CD4-positive, alpha-beta memory T cell (primary cell): ENCODE measurements around the gene ZNF516. TPM values are rescaled to one million over a fixed set of nuclear protein-coding genes. Genes with fewer than 3 reads are reported as not detected.
"Not testable (repeated sequence)": the region's sequence is repeated elsewhere in the genome, so short reads cannot be mapped to it uniquely, and the experiment has no call there.

ENCODE experiments used
- CTCF ChIA-PET: fragments of 350-600 bp; sonication (Branson Sonifier 250); formaldehyde crosslinking; loops from one replicate; lab custom pipeline; 2021; ENCODE audit warnings: inconsistent platforms; ENCODE audit not compliant: partially characterized antibody; lab: Charles Lee
- POLR2A ChIA-PET: fragments of 350-600 bp; sonication (Branson Sonifier 250); formaldehyde crosslinking; loops from one replicate; lab custom pipeline; 2021; ENCODE audit not compliant: partially characterized antibody; lab: Charles Lee
- DNase-seq, 5 donors: peaks; one replicate each; pipeline versions ENCODE4 v3.0.0 to v3.0.0-alpha.2; 2020 to 2022; ENCODE audit warnings: mixed read lengths in 1 of 5
- H3K27ac ChIP-seq: one replicate; pipeline ENCODE4 v1.7.0; 2013; ENCODE audit warnings: low read depth, low read length
- H3K27me3 ChIP-seq: 2 replicates; pipeline ENCODE4 v1.7.0; 2013; ENCODE audit warnings: mild to moderate bottlenecking, low read length, moderate library complexity; ENCODE audit not compliant: insufficient read depth
- H3K36me3 ChIP-seq: 2 replicates; pipeline ENCODE4 v1.7.0; 2013; ENCODE audit warnings: mild to moderate bottlenecking, low read length, moderate library complexity; ENCODE audit not compliant: insufficient read depth
- H3K4me1 ChIP-seq: 2 replicates; pipeline ENCODE4 v1.7.0; 2013; ENCODE audit warnings: mild to moderate bottlenecking, low read length, moderate library complexity; ENCODE audit not compliant: insufficient read depth
- H3K4me3 ChIP-seq, 2 donors: one replicate each; pipeline ENCODE4 v1.7.0; 2013; ENCODE audit warnings: low read length in 2 of 2, mild to moderate bottlenecking in 1 of 2
- H3K9me3 ChIP-seq, 2 donors: one replicate each; pipeline ENCODE4 v1.7.0; 2013; ENCODE audit warnings: low read length in 2 of 2, control low read depth in 1 of 2; ENCODE audit not compliant: control insufficient read depth in 1 of 2
- H3K27ac Mint-ChIP-seq, 7 donors: one replicate each; pipeline ENCODE4 v1.8.0; 2020 to 2021; ENCODE audit warnings: mixed read lengths in 7 of 7, mild to moderate bottlenecking in 6 of 7, inconsistent platforms in 3 of 7, moderate library complexity in 3 of 7
- H3K27me3 Mint-ChIP-seq, 2 donors: one replicate each; pipeline ENCODE4 v1.8.0; 2020 to 2021; ENCODE audit warnings: mixed read lengths in 2 of 2
- H3K36me3 Mint-ChIP-seq, 2 donors: one replicate each; pipeline ENCODE4 v1.8.0; 2020 to 2021; ENCODE audit warnings: mixed read lengths in 2 of 2, inconsistent platforms in 1 of 2, mild to moderate bottlenecking in 1 of 2
- H3K4me1 Mint-ChIP-seq, 4 donors: one replicate each; pipeline ENCODE4 v1.8.0; 2020 to 2021; ENCODE audit warnings: mixed read lengths in 4 of 4, mild to moderate bottlenecking in 1 of 4
- H3K4me3 Mint-ChIP-seq, 8 donors: one replicate each; pipeline ENCODE4 v1.8.0; 2020 to 2021; ENCODE audit warnings: mixed read lengths in 8 of 8, mild to moderate bottlenecking in 7 of 8, moderate library complexity in 6 of 8, inconsistent platforms in 3 of 8
- H3K9me3 Mint-ChIP-seq, 8 donors: one replicate each; pipeline ENCODE4 v1.8.0; 2020 to 2021; ENCODE audit warnings: mixed read lengths in 8 of 8, mild to moderate bottlenecking in 5 of 8, inconsistent platforms in 3 of 8, moderate library complexity in 1 of 8
- intact Hi-C: fragments of 100-400 bp; cut with micrococcal nuclease; formaldehyde crosslinking; loops from one replicate; pipeline ENCODE4 v1.15.1; 2023
- polyA plus RNA-seq, 2 donors: library from polyadenylated mRNA; unstranded; fragments of 300-500 nt; fragmentation: Illumina TruSeq; gene quantifications; one replicate each; pipeline ENCODE4 v1.2.3, GENCODE V29; 2021
- total RNA-seq, 2 experiments: library from RNA; stranded (reverse); gene quantifications; one replicate each; pipeline ENCODE4 v1.2.3, GENCODE V29; 2021

The ZNF516 gene
- total and polyA plus RNA-seq, 4 experiments from 2014 or later: 0.25 to 9.9 (median 4.9) TPM

- H3K36me3 Mint-ChIP-seq: peaks cover 0 to 4% of the 10 kb centered on the region in 2 donors
- no peak overlapping the region for H3K4me3 Mint-ChIP-seq
- no peak for DNase-seq
- H3K4me1 ChIP-seq: peaks cover 4% of the 10 kb centered on the region
- peaks cover 12 to 13% of the 10 kb centered on the region in 2 donors for H3K27me3 Mint-ChIP-seq
- no peak overlapping the region for H3K4me3 ChIP-seq
- H3K36me3 ChIP-seq: no peaks in the 10 kb centered on the region
- intact Hi-C loops: no loop called here
- H3K27ac Mint-ChIP-seq: no peak overlapping the region
- POLR2A ChIA-PET: no interaction called here
- CTCF ChIA-PET: no interaction called here
- H3K4me1 Mint-ChIP-seq: peaks cover 6 to 19% (median 15%) of the 10 kb centered on the region in 4 donors
- H3K9me3 ChIP-seq: no peaks in the 10 kb centered on the region
- no peak overlapping the region for H3K27ac ChIP-seq
- H3K9me3 Mint-ChIP-seq: peaks cover 0 to 4% (median 0%) of the 10 kb centered on the region in 8 donors
- H3K27me3 ChIP-seq: no peaks in the 10 kb centered on the region
These were observed 19.4 kb downstream of the ZNF516 start for GRCh38 chr18:76475450-76476194.

DNA sequence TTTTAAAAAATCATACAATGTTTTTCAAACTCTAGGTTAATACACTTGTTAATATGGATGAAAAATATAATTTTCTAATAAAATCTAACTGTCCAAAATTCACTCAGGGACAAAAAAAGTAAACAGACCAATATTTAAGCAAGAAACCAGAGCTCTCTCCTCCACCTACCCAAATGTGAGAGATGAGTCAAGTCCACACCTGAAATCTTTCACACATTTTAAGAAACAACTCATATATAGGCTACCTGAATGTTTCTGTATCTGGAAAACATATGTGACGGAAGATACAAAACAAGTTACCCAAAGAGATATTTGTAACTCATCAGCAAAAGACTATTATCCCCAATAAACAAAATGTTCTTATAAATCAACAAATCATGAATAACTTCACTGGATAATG, 20.2 kb downstream of the ZNF516 start:
- H3K36me3 Mint-ChIP-seq: peaks cover 0 to 4% of the 10 kb centered on the region in 2 donors
- no peaks in the 10 kb centered on the region for H3K9me3 ChIP-seq
- no peaks in the 10 kb centered on the region for H3K27me3 ChIP-seq
- H3K36me3 ChIP-seq: no peaks in the 10 kb centered on the region
- intact Hi-C loops: no loop called here
- peaks cover 12 to 15% of the 10 kb centered on the region in 2 donors for H3K27me3 Mint-ChIP-seq
- H3K4me1 Mint-ChIP-seq: peaks cover 6 to 19% (median 15%) of the 10 kb centered on the region in 4 donors
- H3K9me3 Mint-ChIP-seq: peaks cover 0 to 4% (median 0%) of the 10 kb centered on the region in 8 donors
- H3K4me3 Mint-ChIP-seq: no peak overlapping the region
- H3K4me3 ChIP-seq: no peak overlapping the region
- ChIA-PET CTCF (no interaction called here), POLR2A (no interaction called here)
- H3K4me1 ChIP-seq: peaks cover 4% of the 10 kb centered on the region
- DNase-seq: no peak
- no peak overlapping the region for H3K27ac ChIP-seq
- H3K27ac Mint-ChIP-seq: no peak overlapping the region

GRCh38 chr18:76473521-76473920, 21.5 kb downstream of the ZNF516 start:
- H3K27me3 ChIP-seq, H3K4me3 Mint-ChIP-seq, H3K27ac ChIP-seq, H3K4me3 ChIP-seq, POLR2A ChIA-PET, H3K36me3 ChIP-seq, DNase-seq, intact Hi-C loops, H3K36me3 Mint-ChIP-seq, H3K27ac Mint-ChIP-seq, H3K9me3 ChIP-seq, H3K4me1 ChIP-seq, H3K9me3 Mint-ChIP-seq: not testable (repeated sequence)
- CTCF ChIA-PET: interaction anchor here (0.8 kb wide), 1 partner anchor 74 kb away, joined by 4 read pairs; no protein-coding TSS in a partner anchor
- Mint-ChIP-seq H3K4me1 (peaks cover 6 to 23% (median 15%) of the 10 kb centered on the region in 4 donors), H3K27me3 (peaks cover 13 to 18% of the 10 kb centered on the region in 2 donors)

- CTCF ChIA-PET: no interaction called here
- Histone ChIP-seq H3K9me3 (no peaks in the 10 kb centered on the region), H3K4me1 (peaks cover 15% of the 10 kb centered on the region), H3K36me3 (no peaks in the 10 kb centered on the region), H3K27me3 (no peaks in the 10 kb centered on the region), H3K4me3 (no peak overlapping the region), H3K27ac (no peak overlapping the region)
- Mint-ChIP-seq H3K4me3 (no peak overlapping the region), H3K9me3 (peaks cover 0 to 4% (median 0%) of the 10 kb centered on the region in 8 donors), H3K36me3 (peaks cover 0 to 4% of the 10 kb centered on the region in 2 donors), H3K4me1 (peaks cover 8 to 30% (median 16%) of the 10 kb centered on the region in 4 donors), H3K27me3 (peaks cover 11 to 19% of the 10 kb centered on the region in 2 donors), H3K27ac (no peak overlapping the region)
- POLR2A ChIA-PET: no interaction called here
- intact Hi-C loops: no loop called here
- no peak for DNase-seq
These were observed 22.2 kb downstream of the ZNF516 start for GRCh38 chr18:76472829-76473228.

- no peaks in the 10 kb centered on the region for H3K27me3 ChIP-seq
- H3K27ac ChIP-seq: no peak overlapping the region
- H3K27ac Mint-ChIP-seq: peak overlapping the region in 1 of 7 donors; percentile 48
- H3K4me1 ChIP-seq: peaks cover 18% of the 10 kb centered on the region
- no peak overlapping the region for H3K4me3 Mint-ChIP-seq
- H3K9me3 ChIP-seq: no peaks in the 10 kb centered on the region
- ChIA-PET POLR2A (no interaction called here), CTCF (no interaction called here)
- intact Hi-C loops: no loop called here
- peaks cover 0 to 4% (median 0%) of the 10 kb centered on the region in 8 donors for H3K9me3 Mint-ChIP-seq
- no peaks in the 10 kb centered on the region for H3K36me3 ChIP-seq
- H3K36me3 Mint-ChIP-seq: peaks cover 0 to 4% of the 10 kb centered on the region in 2 donors
- no peak overlapping the region for H3K4me3 ChIP-seq
- no peak for DNase-seq
- H3K4me1 Mint-ChIP-seq: peaks cover 6 to 30% (median 12%) of the 10 kb centered on the region in 4 donors
- H3K27me3 Mint-ChIP-seq: peaks cover 11 to 21% of the 10 kb centered on the region in 2 donors
These were observed 23.4 kb downstream of the ZNF516 start for GRCh38 chr18:76471593-76471992.

DNA sequence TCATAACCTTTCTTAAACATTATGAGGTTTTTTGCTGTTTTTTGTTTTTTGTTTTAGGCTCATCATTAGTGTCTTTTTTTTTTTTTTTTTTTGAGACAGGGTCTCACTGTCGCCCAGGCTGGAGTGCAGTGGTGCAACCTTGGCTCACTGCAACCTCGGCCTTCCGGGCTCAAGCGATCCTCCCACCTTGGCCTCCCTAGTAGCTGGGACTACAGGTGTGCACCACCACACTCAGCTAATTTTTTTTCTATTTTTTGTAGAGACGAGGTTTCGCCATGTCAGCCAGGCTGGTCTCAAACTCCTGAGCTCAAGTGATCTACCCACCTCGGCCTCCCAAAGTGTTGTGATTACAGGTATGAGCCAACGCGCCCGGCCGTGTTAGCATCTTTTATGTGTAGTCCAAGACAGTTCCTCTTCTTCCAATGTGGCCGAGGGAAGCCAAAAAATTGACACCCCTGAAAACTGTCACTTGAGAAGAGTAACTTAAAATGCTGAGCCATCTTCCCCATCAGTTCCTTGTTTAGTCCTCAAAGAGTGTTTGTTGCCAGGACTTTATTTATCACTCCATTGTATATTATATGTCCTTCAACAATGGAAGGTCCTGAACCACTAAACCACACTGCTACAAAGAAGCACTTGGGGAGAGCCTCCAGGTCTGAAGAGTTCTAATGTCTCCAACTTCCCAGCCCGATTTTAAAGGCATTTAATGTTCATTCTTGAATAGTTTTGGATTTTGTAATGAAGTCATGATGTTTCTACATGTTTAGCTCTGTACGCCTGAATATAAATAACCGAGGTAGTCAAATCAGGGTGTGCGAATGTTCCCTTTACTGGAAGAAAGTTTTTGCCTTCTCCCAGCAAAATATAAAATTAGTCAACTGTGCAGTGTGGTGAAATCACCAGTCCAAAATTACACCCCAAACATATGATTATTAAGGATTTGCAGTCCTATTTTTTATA, 26.4 kb downstream of the ZNF516 start:
- POLR2A ChIA-PET: no interaction called here
- Mint-ChIP-seq H3K4me3 (peak overlapping the region in 2 of 8 donors; percentile 15 to 67), H3K36me3 (peaks cover 0 to 4% of the 10 kb centered on the region in 2 donors), H3K4me1 (peaks cover 4 to 22% (median 10%) of the 10 kb centered on the region in 4 donors), H3K27me3 (peaks cover 11 to 19% of the 10 kb centered on the region in 2 donors), H3K9me3 (peaks cover 0 to 4% (median 0%) of the 10 kb centered on the region in 8 donors), H3K27ac (no peak overlapping the region)
- intact Hi-C loops: no loop called here
- H3K36me3 ChIP-seq: no peaks in the 10 kb centered on the region
- no peak for DNase-seq
- CTCF ChIA-PET: no interaction called here
- H3K4me1 ChIP-seq: peaks cover 18% of the 10 kb centered on the region
- H3K4me3 ChIP-seq: no peak overlapping the region
- no peaks in the 10 kb centered on the region for H3K9me3 ChIP-seq
- no peak overlapping the region for H3K27ac ChIP-seq
- no peaks in the 10 kb centered on the region for H3K27me3 ChIP-seq
